DOHH2 (cell line): ENCODE measurements around the gene MYADML2.

Source experiments
- CTCF ChIP-seq: fragments of 200-600 bp; sonication (generic); IDR thresholded peaks from one replicate; pipeline ENCODE4 v1.5.1; 2014; ENCODE audit warnings: antibody characterized with exemption, mild to moderate bottlenecking, low read depth, low read length; ENCODE audit not compliant: poor library complexity, severe bottlenecking
- EZH2phosphoT487 ChIP-seq: fragments of 200-600 bp; sonication (generic); IDR thresholded peaks from 2 replicates; pipeline ENCODE4 v1.6.1; 2017; ENCODE audit warnings: borderline replicate concordance, mild to moderate bottlenecking, antibody characterized with exemption, low read length, moderate library complexity, mixed read lengths

GRCh38 chr17:81995463-81996231 lies 48.6 kb upstream of the MYADML2 start:
- TF ChIP-seq CTCF (no peak), EZH2phosphoT487 (no peak)
